Heart left ventricle (tissue), 13 donors: ENCODE data around the gene NANOS3.

Experiments used
- POLR2A ChIP-seq, 2 donors: fragments of 450-650 bp; IDR thresholded peaks; one replicate each; pipeline ENCODE4 v1.6.1; 2017; ENCODE audit warnings: antibody characterized with exemption in 2 of 2, mild to moderate bottlenecking in 2 of 2, moderate library complexity in 2 of 2
- TF ChIP-seq, protein P1 (sequence below), 12 donors: fragments of 200-600 bp; sonication (generic) in 4 of 12; IDR thresholded peaks; one replicate each; pipeline versions ENCODE4 v1.5.0 to v1.8.0; 2018 to 2022; ENCODE audit warnings: antibody characterized with exemption in 12 of 12, mild to moderate bottlenecking in 5 of 12
- donor health status: ischemic (EF 13 %, LVEDD 7.1; RV severe dilation, severe dysfunction).
- donor health status: DM: no; HTN: yes; CAD: no.
- donor health status: DM: no; HTN: no; CAD: no.
- donor health status: ischemic (EF 25% LVEDD 6.9; RV normal size, moderate dysfunction).
- donor health status: ischemic (EF 25% LVEDD 5.7; RV mildly dilated, moderate dysfunction).
- donor health status: ischemic (EF 35%, LVEDD 5.7; RV mildly dilated, moderate dysfunction).
- donor health status: nonischemic (EF 11% LVEDD 7.7; RV severe dilation, severe dysfunction).
- donor health status: DM: yes; HTN: yes; CAD: no.
- donor health status: PGD.
- donor health status: ischemic (EF 29% LVEDD 5.4; RV normal size, mild dysfunction).
- donor health status: nonischemic (EF 23%, LVEDD 6.1; RV moderate dilation, normal function).

- TF ChIP-seq, protein P1, sequence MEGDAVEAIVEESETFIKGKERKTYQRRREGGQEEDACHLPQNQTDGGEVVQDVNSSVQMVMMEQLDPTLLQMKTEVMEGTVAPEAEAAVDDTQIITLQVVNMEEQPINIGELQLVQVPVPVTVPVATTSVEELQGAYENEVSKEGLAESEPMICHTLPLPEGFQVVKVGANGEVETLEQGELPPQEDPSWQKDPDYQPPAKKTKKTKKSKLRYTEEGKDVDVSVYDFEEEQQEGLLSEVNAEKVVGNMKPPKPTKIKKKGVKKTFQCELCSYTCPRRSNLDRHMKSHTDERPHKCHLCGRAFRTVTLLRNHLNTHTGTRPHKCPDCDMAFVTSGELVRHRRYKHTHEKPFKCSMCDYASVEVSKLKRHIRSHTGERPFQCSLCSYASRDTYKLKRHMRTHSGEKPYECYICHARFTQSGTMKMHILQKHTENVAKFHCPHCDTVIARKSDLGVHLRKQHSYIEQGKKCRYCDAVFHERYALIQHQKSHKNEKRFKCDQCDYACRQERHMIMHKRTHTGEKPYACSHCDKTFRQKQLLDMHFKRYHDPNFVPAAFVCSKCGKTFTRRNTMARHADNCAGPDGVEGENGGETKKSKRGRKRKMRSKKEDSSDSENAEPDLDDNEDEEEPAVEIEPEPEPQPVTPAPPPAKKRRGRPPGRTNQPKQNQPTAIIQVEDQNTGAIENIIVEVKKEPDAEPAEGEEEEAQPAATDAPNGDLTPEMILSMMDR (IDR thresholded peaks at IDR 0.05), result no peak
- TF ChIP-seq POLR2A (IDR thresholded peaks at IDR 0.05), result no peak
These were observed 8.0 kb downstream of the NANOS3 start for GRCh38 chr19:13884726-13885591.
